CD4-positive, alpha-beta T cell treated with Interleukin-4 for 4 hours (primary cell): Measurements from ENCODE around the gene SLC13A3.

Experiments used
- DNase-seq: peaks from one replicate; pipeline ENCODE4 v3.0.0-alpha.2; 2020

Gene SLC13A3

DNA sequence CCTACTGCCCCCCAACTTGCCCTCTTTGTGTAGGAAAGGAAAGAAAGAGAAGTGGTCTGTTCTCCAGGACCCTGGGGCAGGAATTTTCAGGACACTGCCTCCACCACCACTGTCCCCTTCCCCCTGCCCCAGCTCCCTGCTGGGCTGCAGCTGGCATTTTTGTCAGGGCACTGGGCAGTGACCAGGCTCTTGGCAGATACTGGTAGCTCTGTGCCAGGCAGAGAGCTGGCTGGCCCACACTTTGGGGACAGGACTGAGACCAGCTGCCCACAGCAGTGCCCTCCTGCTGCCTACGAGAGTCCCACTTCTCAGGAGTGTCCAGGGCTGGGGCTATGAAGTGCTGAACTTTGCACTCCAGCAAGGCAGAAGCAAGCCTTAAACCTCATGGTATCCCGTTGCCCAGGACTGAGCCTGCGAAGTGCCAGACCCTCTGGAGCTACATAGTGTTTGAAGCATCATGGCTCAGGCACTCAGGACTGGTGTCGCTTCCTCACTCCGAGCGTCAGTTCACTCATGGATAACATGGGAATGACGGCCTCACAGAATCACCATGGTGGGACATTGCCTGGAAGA, 19.3 kb downstream of the SLC13A3 start:
- no peak for DNase-seq

- peak; percentile 3 for DNase-seq
Measured at GRCh38 chr20:46631212-46631869, 19.9 kb downstream of the SLC13A3 start.

- no peak for DNase-seq
Measured at GRCh38 chr20:46630306-46630705, 21.0 kb downstream of the SLC13A3 start.

- DNase-seq = no peak
Measured at GRCh38 chr20:46629341-46629740, 21.9 kb downstream of the SLC13A3 start.

- no peak for DNase-seq
Measured at GRCh38 chr20:46627234-46627633, 24.0 kb downstream of the SLC13A3 start.

GRCh38 chr20:46626758-46627157, 24.5 kb downstream of the SLC13A3 start:
- no peak for DNase-seq

- no peak for DNase-seq
Measured at GRCh38 chr20:46625875-46626373, 25.3 kb downstream of the SLC13A3 start.

DNA sequence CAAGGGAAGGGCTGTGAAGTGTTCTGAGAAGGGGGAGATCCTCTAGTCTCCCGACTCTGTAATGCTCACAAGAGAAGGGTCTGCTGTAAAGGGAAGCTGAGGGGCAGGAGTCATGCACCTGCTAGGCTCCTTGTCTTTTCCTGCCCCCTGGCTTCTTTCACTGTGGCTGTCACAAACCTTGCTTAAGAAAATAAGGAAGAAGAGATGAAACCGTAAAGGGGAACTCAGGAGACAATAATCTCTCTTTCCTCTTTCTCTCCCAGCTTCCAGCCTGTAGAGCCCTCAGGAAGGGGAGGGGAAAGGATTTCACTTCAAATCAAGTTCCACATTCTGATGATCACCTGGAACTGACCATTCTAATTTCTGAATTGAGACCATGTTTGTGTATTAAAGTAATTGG, 26.3 kb downstream of the SLC13A3 start:
- DNase-seq = no peak

GRCh38 chr20:46622165-46622564, 29.1 kb downstream of the SLC13A3 start:
- DNase-seq = no peak

DNA sequence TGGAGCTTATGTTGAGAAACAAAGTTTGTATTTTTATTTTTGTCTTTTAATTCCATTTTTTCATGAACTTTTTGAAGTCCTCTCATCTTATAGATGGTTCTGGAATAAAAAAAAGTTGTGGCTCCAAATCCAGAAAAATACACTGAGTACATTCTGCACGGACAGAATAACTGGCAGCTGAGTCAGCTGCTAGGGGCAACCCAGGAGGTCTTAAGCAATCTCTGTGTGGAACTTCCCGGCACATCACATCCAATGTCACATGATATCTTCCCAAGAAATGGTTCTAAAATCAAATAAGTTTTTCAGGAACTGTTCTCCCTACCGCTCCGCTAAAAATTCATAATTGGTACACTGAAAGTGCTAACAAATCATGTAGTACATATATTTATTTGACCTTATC, 29.8 kb downstream of the SLC13A3 start:
- no peak for DNase-seq

GRCh38 chr20:46619445-46619844, 31.8 kb downstream of the SLC13A3 start:
- no peak for DNase-seq

- no peak for DNase-seq
Measured at GRCh38 chr20:46618316-46619100, 32.8 kb downstream of the SLC13A3 start.

- DNase-seq = no peak
Measured at GRCh38 chr20:46614503-46614902, 36.8 kb downstream of the SLC13A3 start.

DNA sequence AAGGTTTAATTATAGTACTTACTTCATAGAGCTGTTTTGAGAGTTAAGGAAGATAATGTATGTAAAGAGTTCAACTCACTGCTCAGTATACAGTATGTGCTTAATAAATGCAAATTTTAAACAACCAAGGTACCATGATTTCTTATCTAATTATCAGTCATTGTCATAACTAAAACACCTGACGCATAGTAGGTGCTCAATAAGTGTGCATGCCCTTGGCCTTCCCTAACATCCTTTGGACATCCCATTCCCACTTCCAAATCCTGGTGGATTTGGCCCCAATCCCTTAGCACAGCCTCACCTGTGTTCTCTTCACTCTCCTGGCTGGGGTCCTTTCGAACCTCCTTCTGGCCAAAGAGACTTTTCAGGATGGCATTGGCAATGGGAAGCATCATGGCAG, 41.1 kb downstream of the SLC13A3 start:
- no peak for DNase-seq

DNA sequence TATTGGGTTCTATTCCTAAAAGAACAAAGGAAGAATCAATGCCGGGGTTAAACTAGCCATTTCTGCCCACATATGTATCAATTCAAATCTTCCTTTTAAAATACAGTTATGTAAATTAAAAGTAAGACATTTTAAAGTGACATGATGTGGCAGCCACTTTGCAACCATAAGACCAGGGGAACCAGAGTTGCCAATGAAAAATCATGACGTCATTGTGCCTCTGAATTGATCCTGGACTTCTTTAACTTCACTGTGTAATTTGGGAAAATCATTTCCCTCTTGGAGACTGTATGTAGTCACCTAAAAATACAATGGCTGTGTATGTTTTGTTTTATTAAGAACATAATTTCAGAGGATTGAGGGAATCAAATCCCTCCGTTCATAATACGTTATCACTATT, 42.2 kb downstream of the SLC13A3 start:
- DNase-seq = no peak

- DNase-seq = no peak
Measured at GRCh38 chr20:46607849-46608497, 43.3 kb downstream of the SLC13A3 start.

DNA sequence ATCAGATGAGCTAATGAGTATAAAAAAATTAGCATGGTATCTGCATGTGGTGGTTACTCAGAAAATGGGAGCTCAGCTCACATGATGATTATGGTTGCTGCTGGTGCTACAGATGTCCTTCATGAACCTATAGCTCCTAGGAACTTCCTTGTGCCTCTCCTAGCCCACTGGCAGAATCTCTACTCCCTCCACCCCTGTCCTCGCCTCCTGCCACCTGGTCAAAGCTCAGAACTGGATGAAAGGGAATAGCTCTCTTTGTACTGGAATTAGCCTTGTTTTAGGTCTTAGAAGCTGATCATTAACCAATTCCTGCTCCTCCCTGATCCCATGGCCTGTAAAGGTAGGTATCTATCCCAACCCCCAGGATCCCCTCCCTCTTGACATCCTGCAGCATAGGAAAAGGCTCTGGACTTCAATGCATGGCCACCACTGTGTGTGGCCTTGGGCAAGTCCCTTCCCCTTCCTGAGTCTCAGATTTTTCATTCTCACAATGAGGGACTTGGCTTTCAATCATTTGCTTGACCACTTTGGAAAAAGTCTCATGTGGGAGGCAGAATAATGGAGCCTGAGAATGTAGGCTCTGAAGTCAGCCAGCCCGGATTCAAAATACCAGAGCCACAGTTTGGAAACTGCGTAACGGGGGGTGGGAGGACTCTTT, 43.9 kb downstream of the SLC13A3 start:
- DNase-seq = no peak

DNA sequence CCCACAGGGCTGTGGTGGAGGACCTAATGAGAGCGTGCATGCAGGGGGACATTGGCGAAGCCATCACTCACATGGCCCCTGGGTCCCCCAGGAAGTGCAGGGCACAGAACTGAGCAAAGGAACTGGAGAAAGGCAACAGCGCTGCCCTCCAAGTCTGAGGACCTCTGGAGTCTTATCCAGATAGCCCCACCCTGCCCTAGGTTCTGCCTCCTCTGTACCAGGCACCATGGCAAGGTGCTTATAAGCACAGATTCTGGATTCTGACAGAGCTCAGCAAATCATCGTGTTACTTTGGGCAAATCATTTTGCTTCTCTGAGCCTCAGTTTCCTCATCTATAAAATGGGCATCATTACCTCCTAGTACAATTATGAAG, 44.5 kb downstream of the SLC13A3 start:
- DNase-seq = no peak

- DNase-seq = no peak
Measured at GRCh38 chr20:46605978-46606816, 45.1 kb downstream of the SLC13A3 start.

GRCh38 chr20:46605181-46605580, 46.1 kb downstream of the SLC13A3 start:
- no peak for DNase-seq

DNA sequence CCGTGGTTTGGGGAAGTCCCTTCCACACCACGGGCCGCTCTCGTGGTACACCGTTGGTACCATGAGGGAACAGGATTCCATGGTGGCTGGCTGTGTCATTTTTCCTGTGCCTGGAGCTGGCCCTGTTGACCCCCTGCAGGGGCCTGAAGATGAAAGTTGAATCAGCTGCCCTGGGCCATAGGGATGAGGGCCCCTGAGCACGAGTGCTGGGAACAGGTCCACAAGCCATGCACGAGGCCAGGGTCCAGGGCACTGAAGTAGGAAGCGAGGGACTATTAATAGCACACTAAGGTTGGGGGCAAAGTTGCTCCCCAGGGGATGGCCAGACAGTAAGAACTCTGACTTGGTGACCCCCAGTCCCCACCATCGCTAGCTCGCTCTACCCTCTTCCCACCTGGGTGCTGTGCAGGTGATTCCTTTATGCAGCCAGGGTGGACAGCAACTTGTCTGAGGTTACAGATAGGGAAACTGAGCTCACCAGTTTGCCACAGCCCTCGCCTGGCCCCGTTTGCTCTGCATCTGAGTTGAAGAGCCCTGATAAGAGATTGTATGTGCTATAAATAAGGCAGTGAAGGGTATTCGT, 46.6 kb downstream of the SLC13A3 start:
- DNase-seq = no peak

DNA sequence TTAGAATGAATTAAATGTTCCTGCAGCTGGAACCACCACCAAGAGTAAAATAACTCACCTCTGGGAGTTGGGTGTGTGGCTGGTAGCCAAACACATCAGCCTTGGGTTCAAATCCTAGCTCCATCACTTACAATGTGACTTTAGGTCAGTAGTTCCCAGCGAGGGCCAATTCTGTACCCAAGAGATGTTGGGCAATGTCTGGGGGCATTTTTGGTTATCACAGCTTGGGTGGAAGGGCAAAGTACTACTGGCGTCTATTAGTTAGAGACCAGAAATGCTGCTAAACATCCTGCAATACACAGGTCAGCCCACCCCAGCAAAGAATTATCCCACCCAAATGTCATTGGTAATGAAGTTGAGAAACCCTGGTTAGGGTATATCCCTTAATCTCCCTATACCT, 48.8 kb downstream of the SLC13A3 start:
- no peak for DNase-seq
